ENCODE data around the gene HSD17B13.

The HSD17B13 gene

DNA sequence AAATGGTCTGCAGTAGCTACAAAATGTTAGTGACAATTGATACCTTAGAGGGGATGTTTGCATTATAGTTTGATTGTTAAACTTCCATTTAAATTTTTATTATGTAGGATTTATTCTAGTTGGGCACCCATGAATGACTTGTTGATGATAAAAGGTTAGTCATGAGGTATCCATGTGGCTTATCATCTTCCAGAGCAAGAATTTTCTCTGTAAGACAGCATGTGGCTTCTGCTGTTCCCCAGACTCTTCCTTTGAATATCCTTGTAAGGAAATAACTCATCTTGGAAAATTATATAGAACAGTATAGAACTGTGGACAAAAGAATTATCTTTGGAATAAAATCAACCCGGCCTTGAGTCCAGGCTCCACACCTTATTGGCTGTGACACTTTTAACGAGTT, 62.2 kb downstream of the HSD17B13 start:
- DNase-seq: no peak

DNA sequence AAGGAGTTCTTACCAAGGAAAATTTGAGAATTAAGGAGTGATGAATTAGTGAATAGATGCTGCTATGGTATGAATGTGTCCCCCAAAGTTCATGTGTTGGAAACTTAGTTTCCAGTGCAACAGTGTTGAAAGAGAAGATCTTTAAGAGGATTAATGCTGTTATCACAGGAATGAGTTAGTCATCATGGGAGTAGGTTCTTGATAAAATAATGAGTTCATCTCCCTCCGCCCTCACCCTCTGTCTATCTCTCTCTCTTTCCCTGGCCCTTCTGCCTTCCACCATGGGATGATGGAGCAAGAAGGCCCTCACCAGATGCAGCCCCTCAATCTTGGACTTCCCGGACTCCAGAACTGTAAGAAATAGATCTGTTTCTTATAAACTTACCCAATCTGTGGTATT, 64.0 kb downstream of the HSD17B13 start:
- DNase-seq: no peak

DNA sequence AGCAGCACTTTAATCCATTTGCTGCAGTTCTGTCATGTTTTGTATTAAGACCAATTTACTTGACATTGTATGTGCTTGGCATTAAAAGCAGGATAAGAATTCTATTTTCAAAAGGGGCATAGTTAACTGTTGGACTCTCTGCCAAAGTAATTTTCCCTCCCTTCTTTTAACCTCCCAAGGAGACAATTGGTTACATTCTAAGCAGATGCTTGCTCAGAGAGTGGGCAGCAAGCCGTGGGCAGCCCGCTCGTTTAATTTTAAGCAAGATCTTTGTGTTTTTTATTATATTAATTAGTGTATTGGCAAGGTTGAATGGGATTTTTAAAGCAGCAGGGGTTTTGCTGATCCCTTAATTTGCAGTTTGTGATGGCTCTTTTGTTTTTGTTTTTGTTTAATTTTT, 65.2 kb downstream of the HSD17B13 start:
- no peak for DNase-seq

DNA sequence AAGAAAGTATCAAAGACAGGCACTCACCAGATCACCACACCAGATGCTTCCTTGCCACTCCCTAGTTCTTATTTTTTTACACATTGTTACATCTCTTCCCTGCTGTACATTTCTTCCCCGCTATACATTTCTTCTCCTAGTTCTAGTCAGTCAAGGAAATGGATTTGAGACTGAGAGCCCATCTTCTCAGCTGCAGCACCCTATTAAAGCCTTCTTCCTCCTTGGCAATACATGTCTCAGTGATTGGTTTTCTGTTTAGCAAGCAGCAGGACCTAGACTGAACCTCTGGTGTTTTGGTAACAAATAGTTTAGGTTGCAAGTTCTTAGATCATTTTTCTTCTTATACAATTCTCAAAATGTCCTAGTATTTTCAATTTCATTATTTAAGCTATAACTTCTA, 66.9 kb downstream of the HSD17B13 start:
- DNase-seq: no peak

Data from activated CD4-positive, alpha-beta T cell treated with anti-CD3 and anti-CD28 coated beads for 1 hour (primary cell).